Right lobe of liver (tissue), 6 donors: ENCODE measurements around the gene SCN4A. TPM values are rescaled to one million over a fixed set of nuclear protein-coding genes. Genes with fewer than 3 reads are reported as not detected.

ENCODE experiments used
- ATAC-seq, 4 donors: fragments of 200-7000 bp; cut with Tn5 transposase; one replicate each; pipeline ENCODE4 v1.9.1; 2020; ENCODE audit warnings: mild to moderate bottlenecking in 4 of 4, moderate library complexity in 4 of 4
- DNase-seq, 3 donors: peaks; one replicate each; pipeline ENCODE4 v3.0.0-alpha.2; 2020
- H3K27ac ChIP-seq, 3 donors: fragments of 200-600 bp; one replicate each; pipeline ENCODE4 v1.8.0; 2022
- H3K27me3 ChIP-seq, 2 donors: fragments of 200-600 bp; one replicate each; pipeline ENCODE4 v1.8.0; 2022
- H3K36me3 ChIP-seq, 4 donors: fragments of 200-600 bp; sonication (generic) in 1 of 4; one replicate each; pipeline versions ENCODE4 v1.5.1 to v1.8.0; 2017 to 2022; ENCODE audit warnings: control low read depth in 1 of 4
- H3K4me1 ChIP-seq, 4 donors: fragments of 200-600 bp; sonication (generic) in 1 of 4; one replicate each; pipeline versions ENCODE4 v1.5.1 to v1.8.0; 2017 to 2022; ENCODE audit warnings: control low read depth in 1 of 4
- H3K4me3 ChIP-seq, 3 donors: fragments of 200-600 bp; one replicate each; pipeline ENCODE4 v1.8.0; 2022
- H3K9me3 ChIP-seq, 4 donors: fragments of 200-600 bp; sonication (generic) in 1 of 4; one replicate each; pipeline versions ENCODE4 v1.5.1 to v1.8.0; 2017 to 2022; ENCODE audit warnings: control low read depth in 1 of 4
- POLR2A ChIP-seq: fragments of 450-650 bp; IDR thresholded peaks from one replicate; pipeline ENCODE4 v1.6.1; 2017; ENCODE audit warnings: antibody characterized with exemption, mild to moderate bottlenecking
- WGBS: methylation state at CpG from one replicate; pipeline ENCODE4 v1.1.6; 2018; ENCODE audit warnings: low coverage, low lambda C conversion rate; ENCODE audit not compliant: insufficient coverage; ENCODE audit errors: missing lambda C conversion rate; 5-methylcytosine and 5-hydroxymethylcytosine counted together
- intact Hi-C, 2 donors: fragments of 100-400 bp; cut with DNase I; formaldehyde crosslinking; loops; one replicate each; pipeline versions ENCODE4 v1.11.2 to v1.14.1; 2022
- total RNA-seq, 6 experiments: library from RNA; depleted of rRNA in 2 of 6; stranded (reverse); fragments of >200 nt in 2 of 6; fragmentation: NEBNext Ultra II Directional in 3 of 6; extraction: Animal tissue kit (Norgen Biotek cat#: 25700) in 3 of 6; gene quantifications; one replicate each; pipeline versions ENCODE4 v1.1.0 to v1.2.4, GENCODE V29; 2016 to 2023
- TF ChIP-seq, protein P1 (sequence below), 4 donors: fragments of 200-600 bp in 3 of 4; fragments of 450-650 bp in 1 of 4; IDR thresholded peaks; one replicate each; pipeline versions ENCODE4 v1.5.1 to v1.8.0; 2016 to 2022; ENCODE audit warnings: antibody characterized with exemption in 4 of 4, mild to moderate bottlenecking in 2 of 4
- donor health status: DM: no; HTN: yes; CAD: no.
- donor health status: DM: no; HTN: no; CAD: no.
- donor health status: DM: no; HTN: no; CAD: no.
- donor health status: DM: no; HTN: yes; CAD: no.
- donor health status: DM: no; HTN: yes; CAD: no.

SCN4A gene
- total RNA-seq, 6 experiments from 2014 or later, result 0.10 to 1.4 (median 0.20) TPM

DNA sequence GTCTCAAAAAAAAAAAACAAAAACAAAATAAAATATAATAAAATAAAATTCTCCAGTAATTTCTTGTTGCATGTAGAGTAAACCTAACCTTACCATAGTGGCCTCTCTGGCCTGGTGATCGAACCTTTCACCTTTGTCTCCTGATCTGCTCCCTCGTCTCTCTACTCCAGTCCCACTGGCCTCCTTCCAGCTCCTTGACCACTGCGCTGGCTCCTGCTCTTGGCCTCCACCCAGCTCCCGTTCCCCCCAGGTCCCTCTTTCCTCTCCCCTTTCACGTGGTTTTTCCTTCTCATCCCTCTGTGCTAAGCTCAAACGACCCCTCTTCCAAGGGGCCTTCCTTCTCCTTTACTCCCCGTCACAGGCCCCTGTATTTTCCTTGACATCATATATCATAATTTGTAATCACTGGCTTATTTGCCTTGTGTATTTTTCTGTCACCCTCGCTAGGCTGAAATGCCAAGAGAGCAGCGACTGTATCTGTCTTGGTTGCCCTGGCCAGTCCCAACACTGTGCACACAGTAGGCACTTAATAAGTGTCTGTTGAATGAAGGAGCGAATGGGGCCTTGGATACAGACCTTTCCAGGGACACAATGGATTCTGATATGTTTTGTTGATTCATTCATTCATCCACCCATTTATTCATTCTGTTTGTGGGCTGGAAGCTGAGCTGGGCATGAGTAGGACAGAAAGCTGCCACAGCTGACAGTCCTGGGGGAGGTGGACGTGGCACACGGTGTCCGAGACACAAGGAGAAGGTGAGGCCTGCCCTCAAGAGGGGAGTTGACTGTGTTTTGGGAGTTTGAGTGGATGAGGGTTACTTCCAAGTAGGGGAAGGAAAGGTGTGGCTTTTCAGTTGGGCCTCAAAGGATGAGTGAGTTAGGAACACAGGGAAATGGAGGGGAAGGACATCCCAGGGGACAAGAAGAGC lies 5.8 kb upstream of the SCN4A start:
- ATAC-seq, result no peak
- Histone ChIP-seq H3K4me3 (no peak overlapping the region), H3K27me3 (no peaks in the 10 kb centered on the region), H3K4me1 (no peaks in the 10 kb centered on the region), H3K27ac (no peak overlapping the region), H3K9me3 (no peaks in the 10 kb centered on the region), H3K36me3 (no peaks in the 10 kb centered on the region)
- TF ChIP-seq, protein P1, sequence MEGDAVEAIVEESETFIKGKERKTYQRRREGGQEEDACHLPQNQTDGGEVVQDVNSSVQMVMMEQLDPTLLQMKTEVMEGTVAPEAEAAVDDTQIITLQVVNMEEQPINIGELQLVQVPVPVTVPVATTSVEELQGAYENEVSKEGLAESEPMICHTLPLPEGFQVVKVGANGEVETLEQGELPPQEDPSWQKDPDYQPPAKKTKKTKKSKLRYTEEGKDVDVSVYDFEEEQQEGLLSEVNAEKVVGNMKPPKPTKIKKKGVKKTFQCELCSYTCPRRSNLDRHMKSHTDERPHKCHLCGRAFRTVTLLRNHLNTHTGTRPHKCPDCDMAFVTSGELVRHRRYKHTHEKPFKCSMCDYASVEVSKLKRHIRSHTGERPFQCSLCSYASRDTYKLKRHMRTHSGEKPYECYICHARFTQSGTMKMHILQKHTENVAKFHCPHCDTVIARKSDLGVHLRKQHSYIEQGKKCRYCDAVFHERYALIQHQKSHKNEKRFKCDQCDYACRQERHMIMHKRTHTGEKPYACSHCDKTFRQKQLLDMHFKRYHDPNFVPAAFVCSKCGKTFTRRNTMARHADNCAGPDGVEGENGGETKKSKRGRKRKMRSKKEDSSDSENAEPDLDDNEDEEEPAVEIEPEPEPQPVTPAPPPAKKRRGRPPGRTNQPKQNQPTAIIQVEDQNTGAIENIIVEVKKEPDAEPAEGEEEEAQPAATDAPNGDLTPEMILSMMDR (IDR thresholded peaks at IDR 0.05), result no peak
- no peak for TF ChIP-seq POLR2A
- intact Hi-C loops, result no loop called here
- no peak for DNase-seq
- WGBS, result 59% methylated on average over 12 of the region's 13 CpGs

DNA sequence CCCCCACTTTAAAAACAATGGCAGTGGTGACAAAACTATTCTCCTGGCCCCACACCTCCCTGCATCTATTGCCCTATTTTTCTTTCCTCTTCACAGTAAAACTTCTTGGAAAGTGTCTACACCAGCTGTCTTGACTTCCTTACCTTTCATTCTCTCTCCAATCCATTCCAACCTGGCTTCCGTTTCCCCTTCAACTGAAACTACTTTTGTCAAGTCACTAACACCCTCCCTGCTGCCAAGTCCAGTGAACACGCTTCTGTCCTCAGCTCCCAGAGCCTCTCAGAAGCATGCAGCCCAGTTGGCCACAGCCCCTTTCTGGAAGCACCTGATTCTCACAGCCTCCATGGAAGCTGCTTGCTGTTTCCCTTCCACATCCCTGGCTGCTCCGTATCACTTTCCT lies 4.0 kb upstream of the SCN4A start:
- no peak for TF ChIP-seq POLR2A
- TF ChIP-seq, protein P1 (IDR thresholded peaks at IDR 0.05), result no peak
- no peaks in the 10 kb centered on the region for H3K4me1 ChIP-seq
- H3K27me3 ChIP-seq, result no peaks in the 10 kb centered on the region
- no peak for ATAC-seq
- intact Hi-C loops, result no loop called here
- H3K4me3 ChIP-seq, result no peak overlapping the region
- H3K27ac ChIP-seq, result no peak overlapping the region
- no peaks in the 10 kb centered on the region for H3K36me3 ChIP-seq
- H3K9me3 ChIP-seq, result no peaks in the 10 kb centered on the region
- DNase-seq, result no peak
- WGBS, result 74% methylated on average over 3 of the region's 3 CpGs

DNA sequence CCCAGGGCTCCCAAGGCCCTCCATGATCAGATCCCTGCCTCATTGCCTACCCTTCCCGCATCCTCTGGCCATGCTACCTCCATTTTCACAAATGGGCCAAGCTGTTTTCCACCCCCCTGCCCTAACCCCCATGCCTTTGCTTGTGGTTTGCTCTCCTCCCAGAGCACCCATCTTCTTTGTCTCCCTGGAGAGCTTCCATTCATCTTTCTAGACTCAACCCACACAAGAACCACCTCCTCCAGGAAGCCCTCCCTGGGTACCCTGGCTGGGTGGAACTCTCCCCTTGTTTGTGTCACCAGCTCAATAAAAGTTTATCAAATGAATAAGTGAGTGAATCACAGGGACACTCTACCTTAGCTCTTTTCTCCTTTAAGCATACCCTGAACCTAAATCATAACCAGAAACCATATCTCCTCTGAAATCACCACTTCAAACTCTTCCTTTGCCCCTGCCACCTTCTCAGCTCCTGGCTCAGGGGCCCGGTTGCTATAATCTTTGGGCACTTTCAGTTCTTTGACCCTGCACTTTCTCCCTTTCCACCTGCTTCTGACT lies 2.9 kb upstream of the SCN4A start:
- Histone ChIP-seq H3K9me3 (no peaks in the 10 kb centered on the region), H3K27ac (no peak overlapping the region), H3K36me3 (no peaks in the 10 kb centered on the region), H3K4me3 (no peak overlapping the region), H3K4me1 (no peaks in the 10 kb centered on the region), H3K27me3 (no peaks in the 10 kb centered on the region)
- TF ChIP-seq, protein P1 (IDR thresholded peaks at IDR 0.05), result no peak
- TF ChIP-seq POLR2A, result no peak
- ATAC-seq, result no peak
- intact Hi-C loops, result no loop called here
- DNase-seq, result no peak
- 53% methylated on average over 2 of the region's 2 CpGs for WGBS

DNA sequence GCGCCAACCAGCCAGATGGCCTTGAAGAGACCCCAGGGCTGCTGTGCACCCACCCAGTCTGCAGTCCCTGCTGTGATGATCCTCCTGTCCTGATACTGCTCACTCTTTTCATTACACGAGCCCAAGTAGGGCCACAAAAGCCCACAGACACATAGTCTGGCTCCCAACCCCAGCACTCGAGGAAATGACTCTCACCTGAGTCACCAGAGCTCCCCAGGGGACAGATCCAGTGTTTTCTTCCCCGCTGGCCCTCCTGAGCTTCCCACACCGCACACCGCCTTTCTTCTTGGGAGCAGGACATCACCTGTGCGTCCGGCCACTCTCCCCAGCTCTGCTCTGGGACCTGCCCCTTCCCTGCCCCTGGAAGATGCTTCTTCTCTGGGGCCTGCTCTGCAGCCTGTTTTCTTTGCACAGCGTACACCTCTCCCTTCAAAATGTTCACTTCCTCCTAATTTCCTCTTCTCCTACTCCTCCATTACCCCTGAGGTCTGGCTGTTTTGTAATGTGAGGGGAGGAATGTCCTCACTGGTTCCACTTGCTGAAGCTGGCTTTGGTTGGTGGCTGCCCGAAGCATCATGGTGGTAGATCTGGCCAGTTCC lies 2.0 kb upstream of the SCN4A start:
- TF ChIP-seq, protein P1 (IDR thresholded peaks at IDR 0.05), result no peak
- TF ChIP-seq POLR2A, result no peak
- no peaks in the 10 kb centered on the region for H3K4me1 ChIP-seq
- H3K27me3 ChIP-seq, result no peaks in the 10 kb centered on the region
- H3K36me3 ChIP-seq, result no peaks in the 10 kb centered on the region
- H3K27ac ChIP-seq, result no peak overlapping the region
- no peak overlapping the region for H3K4me3 ChIP-seq
- 64% methylated on average over 10 of the region's 10 CpGs for WGBS
- ATAC-seq (no peak), DNase-seq (no peak)
- no peaks in the 10 kb centered on the region for H3K9me3 ChIP-seq
- intact Hi-C loops, result no loop called here
